BLaER1 treated with 17β-estradiol and CSF1 and Interleukin-3, amounts not matched to agents 10 nM and 100 nM (cell line): ENCODE results near the gene TGFB2.

ENCODE experiments used
- H3K27ac ChIP-seq, 11 experiments: shearing (Covaris generic); formaldehyde crosslinking; 2 replicates each; pipeline ENCODE4 v1.8.1; 2022
- H3K27me3 ChIP-seq, 11 experiments: shearing (Covaris generic); formaldehyde crosslinking; 2 replicates each; pipeline ENCODE4 v1.8.1; 2022
- H3K36me3 ChIP-seq, 11 experiments: shearing (Covaris generic); formaldehyde crosslinking; 2 replicates each; pipeline ENCODE4 v1.8.1; 2022
- H3K4me1 ChIP-seq, 10 experiments: shearing (Covaris generic); formaldehyde crosslinking; 2 replicates each; pipeline ENCODE4 v1.8.1; 2022
- H3K4me2 ChIP-seq, 11 experiments: shearing (Covaris generic); formaldehyde crosslinking; 2 replicates each; pipeline ENCODE4 v1.8.1; 2022
- H3K4me3 ChIP-seq, 10 experiments: shearing (Covaris generic); formaldehyde crosslinking; 2 replicates each; pipeline ENCODE4 v1.8.1; 2022
- H3K9ac ChIP-seq, 11 experiments: shearing (Covaris generic); formaldehyde crosslinking; 2 replicates each; pipeline ENCODE4 v1.8.1; 2022
- H3K9me3 ChIP-seq, 11 experiments: shearing (Covaris generic); formaldehyde crosslinking; replicated peaks in 1 of 11; 2 replicates each; pipeline ENCODE4 v1.8.1; 2022
- H4K20me1 ChIP-seq, 11 experiments: shearing (Covaris generic); formaldehyde crosslinking; 2 replicates each; pipeline ENCODE4 v1.8.1; 2022
- Cebpa-rat ChIP-seq, 11 experiments: shearing (Covaris generic); IDR thresholded peaks; 2 replicates each; pipeline ENCODE4 v1.8.1; 2022

The TGFB2 gene

DNA sequence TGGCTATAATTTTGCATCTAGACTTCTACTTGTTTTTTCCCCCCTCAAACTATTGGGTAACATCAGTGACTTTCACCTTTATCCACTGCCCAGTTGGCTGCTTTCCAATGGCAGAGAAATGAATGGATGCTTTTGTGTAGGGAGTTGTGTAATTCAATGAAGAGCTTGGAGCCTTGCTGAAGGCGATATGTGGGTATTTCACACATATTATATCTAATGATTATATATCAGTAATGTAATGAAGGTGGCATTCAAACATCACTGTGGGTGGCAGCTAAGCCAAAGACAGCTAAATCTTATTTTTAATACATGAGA, 81.2 kb downstream of the TGFB2 start:
- no peaks in the 10 kb centered on the region for H3K4me1 ChIP-seq
- no peak overlapping the region for H3K4me2 ChIP-seq
- H3K9ac ChIP-seq = no peak overlapping the region
- H3K27ac ChIP-seq = no peak overlapping the region
- H3K4me3 ChIP-seq = no peak overlapping the region
- peaks cover 0 to 13% (median 6%) of the 10 kb centered on the region in 11 experiments; a peak in 4 of 22 replicates for H3K9me3 ChIP-seq
- H3K36me3 ChIP-seq = no peaks in the 10 kb centered on the region
- no peaks in the 10 kb centered on the region; a peak in 1 of 22 replicates for H3K27me3 ChIP-seq
- TF ChIP-seq Cebpa-rat (IDR thresholded peaks at IDR 0.05) = 0 out of 22 replicates have a peak, but pooled peaks of 1 of the 11 experiments have one; percentile 17
- no peaks in the 10 kb centered on the region for H4K20me1 ChIP-seq

DNA sequence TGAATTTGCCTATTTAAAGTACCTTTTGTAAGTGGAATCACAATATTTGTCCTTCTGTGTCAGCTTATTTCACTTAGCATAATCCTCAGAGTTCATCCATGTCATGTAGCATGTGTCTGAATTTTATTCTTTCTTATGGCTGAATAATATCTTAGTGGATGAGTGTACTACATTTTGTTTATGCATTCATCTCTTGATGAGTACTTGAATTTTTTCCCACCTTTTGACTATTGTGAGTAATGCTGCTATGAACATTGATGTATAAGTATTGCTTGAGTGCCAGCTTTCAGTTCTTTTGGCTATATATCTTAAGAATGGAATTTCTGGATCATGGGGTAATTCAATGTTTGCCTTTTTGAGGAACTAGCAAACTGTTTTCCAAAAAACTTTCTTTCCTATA, 84.2 kb downstream of the TGFB2 start:
- TF ChIP-seq Cebpa-rat (IDR thresholded peaks at IDR 0.05) = no peak
- H3K4me2 ChIP-seq = no peak overlapping the region
- H3K36me3 ChIP-seq = no peaks in the 10 kb centered on the region
- no peaks in the 10 kb centered on the region for H3K27me3 ChIP-seq
- no peak overlapping the region for H3K9ac ChIP-seq
- no peak overlapping the region for H3K4me3 ChIP-seq
- no peaks in the 10 kb centered on the region for H3K4me1 ChIP-seq
- no peak overlapping the region for H3K27ac ChIP-seq
- peaks cover 0 to 13% (median 6%) of the 10 kb centered on the region in 11 experiments; a peak in 4 of 22 replicates for H3K9me3 ChIP-seq
- H4K20me1 ChIP-seq = no peaks in the 10 kb centered on the region

DNA sequence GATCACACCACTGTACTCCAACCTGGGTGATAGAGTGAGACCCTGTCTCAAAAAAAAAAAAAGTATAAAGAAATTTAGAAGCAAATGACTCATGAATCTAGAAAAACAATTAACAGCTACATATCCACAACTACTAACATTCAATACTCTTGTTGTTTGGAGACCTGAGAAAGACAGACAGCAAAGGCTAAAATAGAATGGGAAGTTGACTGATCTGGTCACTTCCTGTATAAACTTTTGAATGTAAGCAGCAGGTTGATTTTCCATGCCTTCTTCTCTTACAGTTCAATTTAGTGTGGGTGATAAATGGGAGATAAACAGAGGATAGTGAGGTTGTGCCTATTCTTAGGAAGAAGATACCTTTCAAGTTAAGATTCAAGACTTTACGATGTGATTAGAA, 85.2 kb downstream of the TGFB2 start:
- peaks cover 0 to 13% (median 6%) of the 10 kb centered on the region in 11 experiments; a peak in 4 of 22 replicates for H3K9me3 ChIP-seq
- no peaks in the 10 kb centered on the region for H4K20me1 ChIP-seq
- H3K27me3 ChIP-seq = no peaks in the 10 kb centered on the region
- no peak overlapping the region for H3K9ac ChIP-seq
- no peaks in the 10 kb centered on the region for H3K4me1 ChIP-seq
- no peak overlapping the region for H3K4me2 ChIP-seq
- no peaks in the 10 kb centered on the region for H3K36me3 ChIP-seq
- no peak overlapping the region for H3K27ac ChIP-seq
- H3K4me3 ChIP-seq = no peak overlapping the region
- no peak for TF ChIP-seq Cebpa-rat (IDR thresholded peaks at IDR 0.05)

DNA sequence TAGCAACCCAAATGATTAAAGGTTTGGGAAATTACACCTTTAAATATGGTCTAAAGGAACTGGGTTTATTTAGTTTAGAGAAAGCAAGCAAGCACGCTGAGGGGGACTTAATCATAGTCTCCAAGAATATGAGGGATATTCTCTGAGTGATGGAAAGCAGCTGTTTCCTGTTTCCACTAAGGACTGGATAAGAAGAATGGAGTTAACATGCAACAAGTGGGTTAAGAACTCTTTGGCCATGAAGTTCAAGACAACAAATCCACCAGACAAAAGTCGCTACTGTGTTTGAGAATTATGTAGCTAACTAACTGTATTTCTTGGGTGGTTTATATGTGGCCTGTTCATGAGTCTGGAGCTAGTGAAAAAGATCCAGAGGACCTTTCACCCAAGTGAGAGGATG, 85.7 kb downstream of the TGFB2 start:
- H3K4me3 ChIP-seq = no peak overlapping the region
- H3K4me1 ChIP-seq = no peaks in the 10 kb centered on the region
- no peaks in the 10 kb centered on the region for H3K27me3 ChIP-seq
- no peak for TF ChIP-seq Cebpa-rat (IDR thresholded peaks at IDR 0.05)
- no peak overlapping the region for H3K9ac ChIP-seq
- no peaks in the 10 kb centered on the region for H4K20me1 ChIP-seq
- H3K9me3 ChIP-seq = peaks cover 0 to 13% (median 6%) of the 10 kb centered on the region in 11 experiments; a peak in 4 of 22 replicates
- no peak overlapping the region for H3K4me2 ChIP-seq
- no peak overlapping the region for H3K27ac ChIP-seq
- no peaks in the 10 kb centered on the region for H3K36me3 ChIP-seq

DNA sequence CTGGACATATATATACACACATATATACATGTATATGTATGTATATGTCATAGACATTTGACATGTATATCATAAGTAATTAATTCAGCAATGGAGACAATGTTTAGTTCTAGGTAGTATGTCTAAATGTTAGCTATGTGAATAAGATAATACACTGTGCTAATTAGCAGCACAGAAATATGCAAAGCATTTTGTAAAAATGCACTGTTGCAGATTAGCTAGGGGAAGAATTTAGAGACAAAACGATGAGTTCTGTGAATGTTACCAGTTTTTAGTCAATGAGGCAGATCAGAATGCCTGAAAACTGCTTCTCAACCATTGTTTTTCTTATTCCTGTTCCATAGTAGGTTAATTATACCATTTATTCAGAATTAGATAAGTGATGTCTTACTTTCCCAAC, 86.3 kb downstream of the TGFB2 start:
- Histone ChIP-seq H3K27ac (no peak overlapping the region), H3K4me2 (no peak overlapping the region), H3K4me1 (no peaks in the 10 kb centered on the region), H3K27me3 (no peaks in the 10 kb centered on the region), H3K36me3 (no peaks in the 10 kb centered on the region), H3K4me3 (no peak overlapping the region), H4K20me1 (no peaks in the 10 kb centered on the region), H3K9me3 (peaks cover 0 to 13% (median 6%) of the 10 kb centered on the region in 11 experiments; a peak in 4 of 22 replicates), H3K9ac (no peak overlapping the region)
- no peak for TF ChIP-seq Cebpa-rat (IDR thresholded peaks at IDR 0.05)

DNA sequence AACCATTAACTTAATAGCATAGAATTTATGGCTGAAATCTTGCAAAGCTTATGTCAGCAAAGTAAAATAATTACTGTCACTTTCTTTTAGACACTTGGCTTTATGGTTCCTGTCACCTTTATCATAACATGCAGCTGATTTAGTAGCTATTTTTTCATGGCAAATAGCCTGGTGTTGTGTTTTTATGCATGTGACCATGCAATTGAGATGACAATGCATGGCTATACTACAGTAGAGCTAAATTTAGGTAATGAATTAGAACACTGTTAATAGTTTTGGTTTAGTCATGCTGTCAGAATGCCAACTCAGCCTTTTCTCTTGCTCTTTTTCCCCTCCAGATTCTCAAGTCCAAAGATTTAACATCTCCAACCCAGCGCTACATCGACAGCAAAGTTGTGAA, 88.6 kb downstream of the TGFB2 start:
- TF ChIP-seq Cebpa-rat (IDR thresholded peaks at IDR 0.05) = no peak
- Histone ChIP-seq H3K36me3 (no peaks in the 10 kb centered on the region), H3K4me1 (no peaks in the 10 kb centered on the region), H3K4me2 (no peak overlapping the region), H3K4me3 (no peak overlapping the region), H3K9ac (no peak overlapping the region), H4K20me1 (no peaks in the 10 kb centered on the region), H3K9me3 (peaks cover 0 to 13% (median 6%) of the 10 kb centered on the region in 11 experiments; a peak in 4 of 22 replicates), H3K27ac (no peak overlapping the region), H3K27me3 (no peaks in the 10 kb centered on the region)

DNA sequence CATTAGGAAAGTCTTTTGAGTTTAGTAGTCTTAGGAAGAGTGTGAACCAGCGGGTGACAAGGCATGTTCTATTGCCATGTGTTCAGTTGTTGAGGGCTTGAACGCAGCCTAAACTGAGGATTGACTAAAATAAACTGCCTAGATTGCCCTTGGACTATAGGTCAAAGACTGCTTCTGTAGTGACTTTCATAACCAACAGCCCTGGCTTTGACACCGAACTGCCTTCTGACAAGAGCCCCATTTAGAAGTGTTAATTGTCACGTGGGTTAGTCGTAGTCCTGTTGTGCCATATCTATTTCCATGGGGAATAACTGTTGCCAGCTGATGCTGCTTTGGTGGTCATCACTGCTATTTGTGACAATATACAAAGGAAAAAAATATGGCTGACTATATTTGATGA, 90.4 kb downstream of the TGFB2 start:
- Histone ChIP-seq H4K20me1 (no peaks in the 10 kb centered on the region), H3K36me3 (no peaks in the 10 kb centered on the region), H3K4me1 (no peaks in the 10 kb centered on the region), H3K27me3 (no peaks in the 10 kb centered on the region), H3K9me3 (peaks cover 0 to 6% (median 0%) of the 10 kb centered on the region in 11 experiments; a peak in 2 of 22 replicates), H3K4me3 (no peak overlapping the region), H3K4me2 (no peak overlapping the region), H3K9ac (no peak overlapping the region), H3K27ac (no peak overlapping the region)
- TF ChIP-seq Cebpa-rat (IDR thresholded peaks at IDR 0.05) = no peak

DNA sequence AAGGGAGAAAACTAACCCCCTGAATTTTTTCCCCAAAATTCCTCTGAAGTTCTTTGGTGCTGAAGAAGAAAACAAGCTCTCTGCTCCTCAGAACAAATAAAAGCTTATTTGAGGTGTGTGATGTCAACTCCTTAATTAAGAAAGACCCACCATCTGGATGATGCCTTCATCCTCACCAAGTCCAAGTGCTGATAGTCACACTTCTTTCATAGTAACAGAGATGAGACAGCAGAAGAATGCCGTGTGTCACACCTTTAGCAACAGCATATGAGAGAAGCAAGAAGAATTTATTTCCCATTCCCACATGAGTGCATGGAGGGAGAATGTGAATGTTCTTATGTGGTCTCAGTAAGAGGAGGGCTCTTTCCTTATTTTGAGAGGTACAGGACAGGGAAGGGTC, 91.2 kb downstream of the TGFB2 start:
- Histone ChIP-seq H3K27ac (no peak overlapping the region), H3K4me1 (no peaks in the 10 kb centered on the region), H4K20me1 (no peaks in the 10 kb centered on the region), H3K36me3 (no peaks in the 10 kb centered on the region), H3K9ac (no peak overlapping the region), H3K4me3 (no peak overlapping the region), H3K27me3 (no peaks in the 10 kb centered on the region), H3K4me2 (no peak overlapping the region), H3K9me3 (no peaks in the 10 kb centered on the region)
- no peak for TF ChIP-seq Cebpa-rat (IDR thresholded peaks at IDR 0.05)

DNA sequence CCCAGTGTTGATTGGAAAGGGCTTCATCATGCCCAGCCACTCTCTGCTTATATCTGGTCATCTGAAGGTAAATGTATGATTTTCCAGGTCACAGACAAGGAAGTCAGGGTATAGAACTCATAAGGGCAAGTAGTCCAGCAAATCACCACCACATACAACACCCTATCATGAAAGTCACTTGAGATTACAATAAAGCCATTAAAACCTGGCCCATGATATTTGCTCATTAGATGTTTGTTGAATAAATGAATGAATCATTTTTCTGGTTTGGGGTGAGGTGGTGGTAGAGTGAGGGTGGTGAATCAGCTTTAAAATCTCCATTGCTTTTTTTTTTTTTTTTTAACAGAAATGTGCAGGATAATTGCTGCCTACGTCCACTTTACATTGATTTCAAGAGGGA, 91.9 kb downstream of the TGFB2 start:
- no peak overlapping the region for H3K9ac ChIP-seq
- H3K27me3 ChIP-seq = no peaks in the 10 kb centered on the region
- TF ChIP-seq Cebpa-rat (IDR thresholded peaks at IDR 0.05) = no peak
- H3K4me3 ChIP-seq = no peak overlapping the region
- no peaks in the 10 kb centered on the region for H3K9me3 ChIP-seq
- no peaks in the 10 kb centered on the region for H3K4me1 ChIP-seq
- H3K4me2 ChIP-seq = no peak overlapping the region
- no peak overlapping the region for H3K27ac ChIP-seq
- no peaks in the 10 kb centered on the region for H4K20me1 ChIP-seq
- H3K36me3 ChIP-seq = no peaks in the 10 kb centered on the region

DNA sequence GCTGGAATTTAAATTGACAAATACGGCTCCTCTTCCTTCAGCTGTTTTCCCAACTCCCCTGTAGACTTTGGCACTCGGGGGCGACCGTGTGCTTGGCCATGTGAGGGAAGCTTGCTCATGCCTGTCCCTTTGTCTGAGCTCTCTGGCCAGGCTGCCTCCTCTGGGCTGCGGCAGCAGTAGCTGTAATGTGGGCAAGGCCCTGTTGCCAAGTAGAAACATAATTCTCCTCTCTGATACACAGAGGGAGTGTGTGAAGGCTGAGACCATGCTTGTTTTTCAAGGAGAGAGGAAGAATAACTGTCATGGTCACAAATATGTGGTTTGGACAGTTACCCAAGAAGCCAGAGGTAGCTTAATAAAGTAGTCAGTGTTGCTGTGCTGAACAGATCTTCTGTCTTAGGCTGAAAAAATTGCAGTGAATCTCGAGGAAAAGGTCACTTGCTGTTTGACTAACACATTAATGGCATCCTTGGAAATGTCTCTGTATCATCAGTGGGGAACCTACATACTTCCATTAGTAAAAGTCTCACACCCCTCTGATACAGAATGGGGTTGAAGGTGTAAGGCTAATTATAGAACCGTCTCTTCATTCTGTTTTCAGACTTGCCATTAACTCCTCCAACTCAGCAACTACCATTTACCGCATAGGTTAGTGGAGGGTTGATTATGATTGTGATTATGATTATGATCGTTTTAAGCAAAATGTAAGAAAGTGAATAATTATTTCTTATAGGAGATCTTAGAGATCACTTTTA, 94.6 kb downstream of the TGFB2 start:
- no peak for TF ChIP-seq Cebpa-rat (IDR thresholded peaks at IDR 0.05)
- Histone ChIP-seq H3K4me3 (no peak overlapping the region), H3K9ac (no peak overlapping the region), H3K4me2 (no peak overlapping the region), H3K4me1 (no peaks in the 10 kb centered on the region), H3K27ac (no peak overlapping the region), H4K20me1 (no peaks in the 10 kb centered on the region), H3K27me3 (no peaks in the 10 kb centered on the region), H3K9me3 (no peaks in the 10 kb centered on the region), H3K36me3 (no peaks in the 10 kb centered on the region)
